Measurements from ENCODE around the gene NDUFS2. TPM values are rescaled to one million over a fixed set of nuclear protein-coding genes. Genes with fewer than 3 reads are reported as not detected.

The NDUFS2 gene
- total and polyA plus RNA-seq, 10 of the 15 experiments (the other 5 are each of a cell fraction or from before 2014, with no cell fraction given), result 66.5 to 215 (median 148) TPM

GRCh38 chr1:161177112-161177935 lies 24.8 kb upstream of the NDUFS2 start, which contains the start of gene B4GALT3 (continued):
- peak; percentile 55; the same call in 1 of the 2 replicates for TF ChIP-seq RELB (IDR thresholded peaks at IDR 0.05; ENCODE audit: low read depth)
- no peak for TF ChIP-seq IKZF1 (conservative IDR thresholded peaks at IDR 0.05)
- TF ChIP-seq ZNF274 (IDR thresholded peaks at IDR 0.05; ENCODE audit: insufficient read depth, insufficient read length), result no peak
- TF ChIP-seq SIN3A (IDR thresholded peaks at IDR 0.05; ENCODE audit: low read depth, low read length), result no peak
- TF ChIP-seq PAX8 (IDR thresholded peaks at IDR 0.05), result no peak
- no peak for TF ChIP-seq ZBTB40 (IDR thresholded peaks at IDR 0.05; ENCODE audit: borderline replicate concordance)
- peak; percentile 51 for TF ChIP-seq RUNX3 (IDR thresholded peaks at IDR 0.05; ENCODE audit: low read length)
- TF ChIP-seq TCF7 (IDR thresholded peaks at IDR 0.05; ENCODE audit: borderline replicate concordance), result no peak
- no peak for TF ChIP-seq KDM1A (IDR thresholded peaks at IDR 0.05; ENCODE audit: borderline replicate concordance)
- peak; percentile 39; the same call in 1 of the 2 replicates for TF ChIP-seq SMAD5 (IDR thresholded peaks at IDR 0.05; ENCODE audit: low read depth)
- TF ChIP-seq ZNF24 (IDR thresholded peaks at IDR 0.05), result no peak
- TF ChIP-seq DPF2 (IDR thresholded peaks at IDR 0.05), result 0 out of 2 replicates have a peak, but pooled peaks have one; percentile 32
- TF ChIP-seq BCL11A (IDR thresholded peaks at IDR 0.05; ENCODE audit: low read depth, low read length), result no peak
- TF ChIP-seq ZNF622 (IDR thresholded peaks at IDR 0.05), result no peak
- TF ChIP-seq, protein P1, sequence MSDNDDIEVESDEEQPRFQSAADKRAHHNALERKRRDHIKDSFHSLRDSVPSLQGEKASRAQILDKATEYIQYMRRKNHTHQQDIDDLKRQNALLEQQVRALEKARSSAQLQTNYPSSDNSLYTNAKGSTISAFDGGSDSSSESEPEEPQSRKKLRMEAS (IDR thresholded peaks at IDR 0.05; ENCODE audit: low read depth, low read length), result peak; percentile 50; the same call in 1 of the 2 replicates
- peak; percentile 15 for TF ChIP-seq USF1 (IDR thresholded peaks at IDR 0.05; ENCODE audit: borderline replicate concordance, extremely low read length, insufficient read depth, low read depth, low read length)
- peak; percentile 59; the same call in 1 of the 2 replicates for TF ChIP-seq ATF7 (IDR thresholded peaks at IDR 0.05; ENCODE audit: low read depth)
- no peak for TF ChIP-seq PBX3 (IDR thresholded peaks at IDR 0.05; ENCODE audit: insufficient replicate concordance, low read depth, low read length)
- TF ChIP-seq, protein P2, sequence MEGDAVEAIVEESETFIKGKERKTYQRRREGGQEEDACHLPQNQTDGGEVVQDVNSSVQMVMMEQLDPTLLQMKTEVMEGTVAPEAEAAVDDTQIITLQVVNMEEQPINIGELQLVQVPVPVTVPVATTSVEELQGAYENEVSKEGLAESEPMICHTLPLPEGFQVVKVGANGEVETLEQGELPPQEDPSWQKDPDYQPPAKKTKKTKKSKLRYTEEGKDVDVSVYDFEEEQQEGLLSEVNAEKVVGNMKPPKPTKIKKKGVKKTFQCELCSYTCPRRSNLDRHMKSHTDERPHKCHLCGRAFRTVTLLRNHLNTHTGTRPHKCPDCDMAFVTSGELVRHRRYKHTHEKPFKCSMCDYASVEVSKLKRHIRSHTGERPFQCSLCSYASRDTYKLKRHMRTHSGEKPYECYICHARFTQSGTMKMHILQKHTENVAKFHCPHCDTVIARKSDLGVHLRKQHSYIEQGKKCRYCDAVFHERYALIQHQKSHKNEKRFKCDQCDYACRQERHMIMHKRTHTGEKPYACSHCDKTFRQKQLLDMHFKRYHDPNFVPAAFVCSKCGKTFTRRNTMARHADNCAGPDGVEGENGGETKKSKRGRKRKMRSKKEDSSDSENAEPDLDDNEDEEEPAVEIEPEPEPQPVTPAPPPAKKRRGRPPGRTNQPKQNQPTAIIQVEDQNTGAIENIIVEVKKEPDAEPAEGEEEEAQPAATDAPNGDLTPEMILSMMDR (IDR thresholded peaks at IDR 0.05 in 2 of 3, conservative IDR thresholded peaks at IDR 0.05 in 1 of 3; ENCODE audit: control insufficient read depth in 2 of 3, extremely low read depth in 1 of 3, insufficient read depth in 1 of 3, low read depth in 3 of 3, low read length in 3 of 3), result 0 out of 6 replicates have a peak, but pooled peaks of 1 of the 3 experiments have one; percentile 8
- no peak for TF ChIP-seq RBBP5 (conservative IDR thresholded peaks at IDR 0.05)
